ENCODE measurements around the gene IFITM2. TPM values are rescaled to one million over a fixed set of nuclear protein-coding genes. Genes with fewer than 3 reads are reported as not detected.

The IFITM2 gene
- total and polyA plus RNA-seq, 2 donors from 2014 or later = 814 to 1,111 TPM

DNA sequence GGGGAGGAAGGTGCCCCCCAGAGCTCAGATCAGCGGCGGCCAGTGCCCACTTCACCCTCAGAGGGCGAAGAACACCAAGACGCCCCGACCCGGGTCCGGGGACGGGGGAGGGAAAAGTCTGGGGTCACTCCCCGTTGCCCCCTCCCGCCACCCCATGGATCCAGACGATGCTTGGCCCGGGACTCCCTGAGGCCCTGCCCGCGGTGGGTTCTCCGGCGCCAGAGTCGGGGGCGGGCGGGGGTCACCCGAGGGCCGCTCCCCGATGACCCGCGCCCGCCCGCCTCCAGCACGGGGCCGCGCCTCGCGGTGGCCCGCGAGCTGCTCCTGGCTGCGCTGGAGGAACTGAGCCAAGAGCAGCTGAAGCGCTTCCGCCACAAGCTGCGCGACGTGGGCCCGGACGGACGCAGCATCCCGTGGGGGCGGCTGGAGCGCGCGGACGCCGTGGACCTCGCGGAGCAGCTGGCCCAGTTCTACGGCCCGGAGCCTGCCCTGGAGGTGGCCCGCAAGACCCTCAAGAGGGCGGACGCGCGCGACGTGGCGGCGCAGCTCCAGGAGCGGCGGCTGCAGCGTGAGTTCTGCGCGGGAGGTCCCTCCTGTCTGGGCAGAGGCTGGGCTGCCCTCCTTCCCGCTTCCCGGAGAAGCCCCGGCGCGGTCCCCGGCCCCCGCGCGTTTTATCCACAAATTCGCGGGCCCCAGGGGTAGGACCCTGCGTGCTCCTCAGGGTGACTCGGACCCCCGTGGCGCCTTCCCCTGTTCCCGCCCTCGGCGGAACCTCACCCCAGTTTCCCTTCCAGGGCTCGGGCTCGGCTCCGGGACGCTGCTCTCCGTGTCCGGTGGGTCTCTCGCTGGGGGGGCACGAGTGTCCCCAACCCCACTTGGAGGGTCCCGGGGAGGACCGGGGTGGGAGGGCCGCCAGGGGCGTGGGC lies 28.3 kb upstream of the IFITM2 start:
- no peaks in the 10 kb centered on the region for H3K36me3 ChIP-seq (ENCODE audit: control insufficient read depth in 2 of 3, insufficient read depth in 3 of 3, low read length in 3 of 3)
- intact Hi-C loops (cut with DNase I) = no loop called here
- H3K4me1 ChIP-seq (ENCODE audit: control insufficient read depth in 2 of 3, insufficient read depth in 2 of 3, low read depth in 1 of 3, low read length in 3 of 3) = peaks cover 0 to 14% (median 0%) of the 10 kb centered on the region in 3 donors
- H3K27ac ChIP-seq (ENCODE audit: low read depth in 2 of 2, low read length in 2 of 2) = peak overlapping the region in 1 of 2 donors; percentile 32
- DNase-seq (peak in 2 of 5 donors; percentile 52 to 73), FAIRE-seq (no peak)
- H3K27me3 ChIP-seq (ENCODE audit: control insufficient read depth, insufficient read depth, low read length) = peaks cover 19% of the 10 kb centered on the region
- H3K4me3 ChIP-seq (ENCODE audit: low read length in 3 of 3) = peak overlapping the region in 1 of 3 donors; percentile 21
- H3K9ac ChIP-seq (ENCODE audit: low read length in 3 of 3) = no peak overlapping the region
- TF ChIP-seq, protein P1, sequence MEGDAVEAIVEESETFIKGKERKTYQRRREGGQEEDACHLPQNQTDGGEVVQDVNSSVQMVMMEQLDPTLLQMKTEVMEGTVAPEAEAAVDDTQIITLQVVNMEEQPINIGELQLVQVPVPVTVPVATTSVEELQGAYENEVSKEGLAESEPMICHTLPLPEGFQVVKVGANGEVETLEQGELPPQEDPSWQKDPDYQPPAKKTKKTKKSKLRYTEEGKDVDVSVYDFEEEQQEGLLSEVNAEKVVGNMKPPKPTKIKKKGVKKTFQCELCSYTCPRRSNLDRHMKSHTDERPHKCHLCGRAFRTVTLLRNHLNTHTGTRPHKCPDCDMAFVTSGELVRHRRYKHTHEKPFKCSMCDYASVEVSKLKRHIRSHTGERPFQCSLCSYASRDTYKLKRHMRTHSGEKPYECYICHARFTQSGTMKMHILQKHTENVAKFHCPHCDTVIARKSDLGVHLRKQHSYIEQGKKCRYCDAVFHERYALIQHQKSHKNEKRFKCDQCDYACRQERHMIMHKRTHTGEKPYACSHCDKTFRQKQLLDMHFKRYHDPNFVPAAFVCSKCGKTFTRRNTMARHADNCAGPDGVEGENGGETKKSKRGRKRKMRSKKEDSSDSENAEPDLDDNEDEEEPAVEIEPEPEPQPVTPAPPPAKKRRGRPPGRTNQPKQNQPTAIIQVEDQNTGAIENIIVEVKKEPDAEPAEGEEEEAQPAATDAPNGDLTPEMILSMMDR (IDR thresholded peaks at IDR 0.05; ENCODE audit: borderline replicate concordance, extremely low read depth, insufficient read depth) = no peak
- no peaks in the 10 kb centered on the region for H3K9me3 ChIP-seq (ENCODE audit: control insufficient read depth in 2 of 3, insufficient read depth in 1 of 3, low read length in 3 of 3)

DNA sequence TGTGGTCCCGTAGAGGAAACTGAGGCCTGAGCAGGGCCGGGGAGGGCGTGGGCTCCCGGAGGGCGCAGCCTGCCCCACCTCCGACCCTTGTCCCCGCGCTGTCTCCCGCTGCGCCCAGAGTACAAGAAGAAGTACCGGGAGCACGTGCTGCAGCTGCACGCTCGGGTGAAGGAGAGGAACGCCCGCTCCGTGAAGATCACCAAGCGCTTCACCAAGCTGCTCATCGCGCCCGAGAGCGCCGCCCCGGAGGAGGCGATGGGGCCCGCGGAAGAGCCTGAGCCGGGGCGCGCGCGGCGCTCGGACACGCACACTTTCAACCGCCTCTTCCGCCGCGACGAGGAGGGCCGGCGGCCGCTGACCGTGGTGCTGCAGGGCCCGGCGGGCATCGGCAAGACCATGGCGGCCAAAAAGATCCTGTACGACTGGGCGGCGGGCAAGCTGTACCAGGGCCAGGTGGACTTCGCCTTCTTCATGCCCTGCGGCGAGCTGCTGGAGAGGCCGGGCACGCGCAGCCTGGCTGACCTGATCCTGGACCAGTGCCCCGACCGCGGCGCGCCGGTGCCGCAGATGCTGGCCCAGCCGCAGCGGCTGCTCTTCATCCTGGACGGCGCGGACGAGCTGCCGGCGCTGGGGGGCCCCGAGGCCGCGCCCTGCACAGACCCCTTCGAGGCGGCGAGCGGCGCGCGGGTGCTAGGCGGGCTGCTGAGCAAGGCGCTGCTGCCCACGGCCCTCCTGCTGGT lies 27.5 kb upstream of the IFITM2 start:
- peaks cover 19% of the 10 kb centered on the region for H3K27me3 ChIP-seq (ENCODE audit: control insufficient read depth, insufficient read depth, low read length)
- peak; percentile 56 to 83 (median 75) for DNase-seq
- H3K27ac ChIP-seq (ENCODE audit: low read depth in 2 of 2, low read length in 2 of 2) = peak overlapping the region in 1 of 2 donors; percentile 32
- no peak overlapping the region for H3K9ac ChIP-seq (ENCODE audit: low read length in 3 of 3)
- H3K4me3 ChIP-seq (ENCODE audit: low read length in 3 of 3) = peak overlapping the region in 1 of 3 donors; percentile 21
- peaks cover 0 to 14% (median 0%) of the 10 kb centered on the region in 3 donors for H3K4me1 ChIP-seq (ENCODE audit: control insufficient read depth in 2 of 3, insufficient read depth in 2 of 3, low read depth in 1 of 3, low read length in 3 of 3)
- TF ChIP-seq, protein P1 (IDR thresholded peaks at IDR 0.05; ENCODE audit: borderline replicate concordance, extremely low read depth, insufficient read depth) = no peak
- FAIRE-seq = no peak
- intact Hi-C loops (cut with DNase I) = no loop called here
- H3K9me3 ChIP-seq (ENCODE audit: control insufficient read depth in 2 of 3, insufficient read depth in 1 of 3, low read length in 3 of 3) = no peaks in the 10 kb centered on the region
- H3K36me3 ChIP-seq (ENCODE audit: control insufficient read depth in 2 of 3, insufficient read depth in 3 of 3, low read length in 3 of 3) = no peaks in the 10 kb centered on the region

DNA sequence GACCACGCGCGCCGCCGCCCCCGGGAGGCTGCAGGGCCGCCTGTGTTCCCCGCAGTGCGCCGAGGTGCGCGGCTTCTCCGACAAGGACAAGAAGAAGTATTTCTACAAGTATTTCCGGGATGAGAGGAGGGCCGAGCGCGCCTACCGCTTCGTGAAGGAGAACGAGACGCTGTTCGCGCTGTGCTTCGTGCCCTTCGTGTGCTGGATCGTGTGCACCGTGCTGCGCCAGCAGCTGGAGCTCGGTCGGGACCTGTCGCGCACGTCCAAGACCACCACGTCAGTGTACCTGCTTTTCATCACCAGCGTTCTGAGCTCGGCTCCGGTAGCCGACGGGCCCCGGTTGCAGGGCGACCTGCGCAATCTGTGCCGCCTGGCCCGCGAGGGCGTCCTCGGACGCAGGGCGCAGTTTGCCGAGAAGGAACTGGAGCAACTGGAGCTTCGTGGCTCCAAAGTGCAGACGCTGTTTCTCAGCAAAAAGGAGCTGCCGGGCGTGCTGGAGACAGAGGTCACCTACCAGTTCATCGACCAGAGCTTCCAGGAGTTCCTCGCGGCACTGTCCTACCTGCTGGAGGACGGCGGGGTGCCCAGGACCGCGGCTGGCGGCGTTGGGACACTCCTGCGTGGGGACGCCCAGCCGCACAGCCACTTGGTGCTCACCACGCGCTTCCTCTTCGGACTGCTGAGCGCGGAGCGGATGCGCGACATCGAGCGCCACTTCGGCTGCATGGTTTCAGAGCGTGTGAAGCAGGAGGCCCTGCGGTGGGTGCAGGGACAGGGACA lies 26.7 kb upstream of the IFITM2 start:
- Histone ChIP-seq H3K36me3 (ENCODE audit: control insufficient read depth in 2 of 3, insufficient read depth in 3 of 3, low read length in 3 of 3) (no peaks in the 10 kb centered on the region), H3K9ac (ENCODE audit: low read length in 3 of 3) (no peak overlapping the region), H3K27me3 (ENCODE audit: control insufficient read depth, insufficient read depth, low read length) (peaks cover 19% of the 10 kb centered on the region), H3K4me3 (ENCODE audit: low read length in 3 of 3) (peak overlapping the region in 1 of 3 donors; percentile 7), H3K27ac (ENCODE audit: low read depth in 2 of 2, low read length in 2 of 2) (no peak overlapping the region), H3K4me1 (ENCODE audit: control insufficient read depth in 2 of 3, insufficient read depth in 2 of 3, low read depth in 1 of 3, low read length in 3 of 3) (peaks cover 0 to 14% (median 0%) of the 10 kb centered on the region in 3 donors), H3K9me3 (ENCODE audit: control insufficient read depth in 2 of 3, insufficient read depth in 1 of 3, low read length in 3 of 3) (no peaks in the 10 kb centered on the region)
- FAIRE-seq (no peak), DNase-seq (peak in 3 of 5 donors; percentile 32 to 74 (median 50))
- intact Hi-C loops (cut with DNase I) = no loop called here
- TF ChIP-seq, protein P1 (IDR thresholded peaks at IDR 0.05; ENCODE audit: borderline replicate concordance, extremely low read depth, insufficient read depth) = no peak

All from kidney (tissue), 14 donors.